GM20431 (cell line): ENCODE results near the gene RPL11.
"Not testable (repeated sequence)": the region's sequence is repeated elsewhere in the genome, so short reads cannot be mapped to it uniquely, and the experiment has no call there.

Experiments
- in situ Hi-C: fragments of 300-500 bp; cut with MseI, MboI; formaldehyde crosslinking; loops from one replicate; pipeline ENCODE4 v1.15.0; 2020; ENCODE audit warnings: low sequenced_read_pairs; ENCODE audit not compliant: unreplicated experiment

The RPL11 gene

DNA sequence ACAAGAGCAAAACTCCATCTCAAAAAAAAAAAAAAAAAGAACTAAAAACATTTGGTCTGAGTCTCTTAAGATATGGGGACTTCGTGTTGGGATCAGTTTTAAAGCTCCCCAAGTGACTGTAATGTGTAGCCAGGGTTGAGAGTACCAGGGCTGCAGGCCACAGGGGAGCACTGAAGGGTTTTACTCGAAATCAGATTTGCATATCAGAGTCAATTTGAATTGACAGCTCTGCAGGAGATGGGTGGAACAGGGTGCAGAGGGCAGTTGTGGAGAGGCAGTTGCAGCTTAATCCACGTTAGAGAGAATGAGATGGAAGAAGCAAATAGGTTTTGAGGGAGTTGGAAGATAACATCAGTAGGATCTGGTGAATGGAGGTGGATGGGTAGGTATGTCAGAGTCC lies 31.0 kb downstream of the RPL11 start:
- in situ Hi-C loops, result no loop called here

DNA sequence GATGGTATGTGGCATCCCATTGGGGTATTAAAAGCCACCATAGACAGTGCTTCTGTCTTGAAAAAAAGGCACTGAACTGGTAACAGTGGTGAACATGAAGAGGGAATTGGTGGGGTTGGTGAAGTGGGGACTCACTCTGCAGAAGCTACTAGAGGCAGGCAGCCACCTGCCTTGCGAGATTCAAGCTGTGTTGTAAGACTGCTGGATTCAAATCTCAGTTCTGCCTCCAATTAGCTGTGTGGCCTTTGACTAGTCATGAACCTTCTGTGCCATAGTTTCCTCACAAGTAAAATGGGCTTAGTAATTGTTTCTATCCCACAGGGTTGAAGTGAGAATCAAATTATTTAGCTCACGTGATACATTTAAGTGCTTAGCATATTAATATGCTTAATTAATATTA lies 35.1 kb downstream of the RPL11 start:
- in situ Hi-C loops, result no loop called here

- in situ Hi-C loops, result no loop called here
Observed at GRCh38 chr1:23727362-23727811, 35.8 kb downstream of the RPL11 start.

- in situ Hi-C loops, result no loop called here
Observed at GRCh38 chr1:23732363-23733224, 41.0 kb downstream of the RPL11 start.

DNA sequence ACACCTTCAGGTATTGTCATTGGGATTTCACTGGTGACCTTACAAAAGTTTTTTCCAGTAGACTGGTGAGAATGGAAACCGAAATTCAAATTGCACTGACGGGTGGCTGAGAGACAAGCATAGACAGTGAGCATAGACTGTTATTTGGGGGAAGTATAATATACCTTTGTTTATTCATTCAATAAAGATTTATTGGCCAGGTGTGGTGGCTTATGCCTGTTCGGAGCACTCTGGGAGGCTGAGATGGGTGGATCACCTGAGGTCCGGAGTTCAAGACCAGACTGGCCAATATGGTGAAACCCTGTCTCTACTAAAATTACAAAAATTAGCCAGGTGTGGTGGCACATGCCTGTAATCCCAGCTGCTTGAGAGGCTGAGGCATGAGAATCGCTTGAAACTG lies 41.7 kb downstream of the RPL11 start:
- in situ Hi-C loops, result not testable (repeated sequence)

GRCh38 chr1:23736437-23737134 lies 45.0 kb downstream of the RPL11 start:
- in situ Hi-C loops, result no loop called here

DNA sequence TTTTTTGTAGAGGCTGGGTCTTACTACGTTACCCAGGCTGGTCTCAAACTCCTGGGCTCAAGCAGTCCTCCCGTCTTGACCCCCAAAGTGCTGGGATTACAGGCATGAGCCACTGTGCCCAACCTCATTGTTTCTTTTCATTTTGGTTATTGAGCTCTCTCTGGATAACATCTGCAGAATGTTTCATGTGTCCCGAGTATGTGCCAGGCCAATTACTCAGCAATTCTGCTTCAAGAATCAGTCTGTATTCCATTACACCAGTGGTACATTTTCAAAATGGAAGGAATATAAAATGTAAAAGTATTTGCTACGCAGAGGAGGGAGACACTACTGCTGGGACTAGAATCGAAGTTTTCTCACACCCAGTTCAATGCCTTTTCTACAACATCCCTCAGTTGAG lies 50.0 kb downstream of the RPL11 start:
- in situ Hi-C loops, result no loop called here

DNA sequence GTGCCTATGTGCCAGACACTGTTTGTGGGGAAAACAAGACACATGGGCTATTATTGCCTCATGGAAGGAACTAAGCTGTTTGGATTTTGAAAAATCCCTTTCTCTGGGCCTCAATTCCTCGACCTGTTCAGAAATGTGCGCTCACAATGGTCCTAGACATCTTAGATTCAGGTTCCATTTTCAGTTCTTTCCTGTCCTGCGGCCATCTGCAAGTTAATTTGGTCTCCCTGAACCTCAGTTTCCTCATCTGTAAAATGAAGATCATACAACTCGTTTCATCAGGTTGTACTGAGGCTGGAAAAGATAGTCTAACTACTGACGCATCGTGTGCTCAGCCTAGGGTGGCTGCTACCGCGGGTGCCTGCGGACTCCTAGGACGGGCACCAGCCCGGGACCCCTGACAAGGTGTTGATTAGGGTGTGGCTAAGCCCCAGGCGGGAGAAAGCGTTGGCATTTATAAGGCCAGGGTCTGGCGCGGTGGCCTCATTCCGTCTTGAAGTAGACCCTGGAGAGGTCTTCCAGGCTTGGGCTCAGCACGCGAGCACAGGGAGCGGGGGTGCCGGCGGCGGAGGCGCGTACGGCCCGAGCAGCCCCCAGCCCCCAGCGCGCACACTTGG lies 51.2 kb downstream of the RPL11 start:
- in situ Hi-C loops, result no loop called here

GRCh38 chr1:23743287-23744152 lies 51.9 kb downstream of the RPL11 start, which contains the start of gene ELOA:
TSS of gene ELOA (plus strand) at chr1:23743471. CDS start at chr1:23743504, 33 bp downstream.
- in situ Hi-C loops, result no loop called here

GRCh38 chr1:23745515-23745914 lies 53.9 kb downstream of the RPL11 start:
- in situ Hi-C loops, result no loop called here
